ENCODE measurements around the gene B9D2.

Gene B9D2

GRCh38 chr19:41324231-41324702, 39.7 kb downstream of the B9D2 start:
- Mint-ChIP-seq H3K36me3 (peaks cover 59% of the 10 kb centered on the region), H3K9me3 (no peaks in the 10 kb centered on the region), H3K4me1 (peaks cover 53% of the 10 kb centered on the region), H3K4me3 (no peak overlapping the region), H3K27ac (peak overlapping the region; percentile 73), H3K27me3 (no peaks in the 10 kb centered on the region)
- CTCF ChIA-PET, result interaction anchor here (1.2 kb wide), 1 partner anchor 27 kb away, joined by 4 read pairs; no protein-coding TSS in a partner anchor
- DNase-seq, result no peak

- Mint-ChIP-seq H3K4me1 (peaks cover 46% of the 10 kb centered on the region), H3K4me3 (no peak overlapping the region), H3K9me3 (no peaks in the 10 kb centered on the region), H3K36me3 (peaks cover 57% of the 10 kb centered on the region), H3K27me3 (no peaks in the 10 kb centered on the region), H3K27ac (peak overlapping the region; percentile 2)
- no peak for DNase-seq
- CTCF ChIA-PET, result interaction anchor here (1.2 kb wide), 1 partner anchor 28 kb away, joined by 4 read pairs; no protein-coding TSS in a partner anchor
Measured at GRCh38 chr19:41323430-41324125, 40.4 kb downstream of the B9D2 start.

- H3K9me3 Mint-ChIP-seq, result no peaks in the 10 kb centered on the region
- no peaks in the 10 kb centered on the region for H3K27me3 Mint-ChIP-seq
- H3K4me3 Mint-ChIP-seq, result no peak overlapping the region
- H3K27ac Mint-ChIP-seq, result peak overlapping the region; percentile 47
- no peak for DNase-seq
- peaks cover 41% of the 10 kb centered on the region for H3K4me1 Mint-ChIP-seq
- CTCF ChIA-PET, result interaction anchor here (1.2 kb wide), 1 partner anchor 29 kb away, joined by 4 read pairs; no protein-coding TSS in a partner anchor
- peaks cover 57% of the 10 kb centered on the region for H3K36me3 Mint-ChIP-seq
Measured at GRCh38 chr19:41323023-41323422, 40.9 kb downstream of the B9D2 start.

- Mint-ChIP-seq H3K4me1 (peaks cover 38% of the 10 kb centered on the region), H3K4me3 (no peak overlapping the region), H3K27me3 (no peaks in the 10 kb centered on the region), H3K9me3 (no peaks in the 10 kb centered on the region), H3K36me3 (peaks cover 58% of the 10 kb centered on the region), H3K27ac (peak overlapping the region; percentile 47)
- DNase-seq, result no peak
- CTCF ChIA-PET, result interaction anchor here (0.6 to 2.8 kb wide), 2 partner anchors 14 to 24 kb away, joined by 3 to 10 read pairs; no protein-coding TSS in a partner anchor
Measured at GRCh38 chr19:41322451-41322850, 41.5 kb downstream of the B9D2 start.

- Mint-ChIP-seq H3K27me3 (no peaks in the 10 kb centered on the region), H3K4me3 (no peak overlapping the region), H3K36me3 (peaks cover 61% of the 10 kb centered on the region), H3K4me1 (peaks cover 38% of the 10 kb centered on the region), H3K27ac (no peak overlapping the region), H3K9me3 (no peaks in the 10 kb centered on the region)
- CTCF ChIA-PET, result interaction anchor here (0.6 to 2.8 kb wide), 2 partner anchors 14 to 24 kb away, joined by 3 to 10 read pairs; no protein-coding TSS in a partner anchor
- DNase-seq, result no peak
Measured at GRCh38 chr19:41321600-41322270, 42.2 kb downstream of the B9D2 start.

- peaks cover 64% of the 10 kb centered on the region for H3K36me3 Mint-ChIP-seq
- H3K27ac Mint-ChIP-seq, result peak overlapping the region; percentile 21
- no peak overlapping the region for H3K4me3 Mint-ChIP-seq
- H3K4me1 Mint-ChIP-seq, result peaks cover 35% of the 10 kb centered on the region
- no peak for DNase-seq
- H3K9me3 Mint-ChIP-seq, result no peaks in the 10 kb centered on the region
- no peaks in the 10 kb centered on the region for H3K27me3 Mint-ChIP-seq
- CTCF ChIA-PET, result interaction anchor here (2.8 kb wide), 1 partner anchor 13 kb away, joined by 10 read pairs; no protein-coding TSS in a partner anchor
Measured at GRCh38 chr19:41321204-41321599, 42.7 kb downstream of the B9D2 start.

GRCh38 chr19:41320568-41320967, 43.4 kb downstream of the B9D2 start:
- H3K27me3 Mint-ChIP-seq, result no peaks in the 10 kb centered on the region
- H3K36me3 Mint-ChIP-seq, result peaks cover 65% of the 10 kb centered on the region
- DNase-seq, result no peak
- H3K4me1 Mint-ChIP-seq, result peaks cover 35% of the 10 kb centered on the region
- no peaks in the 10 kb centered on the region for H3K9me3 Mint-ChIP-seq
- CTCF ChIA-PET, result interaction anchor here (1.2 to 2.8 kb wide), 2 partner anchors 12 to 31 kb away, joined by 3 to 10 read pairs; no protein-coding TSS in a partner anchor
- no peak overlapping the region for H3K4me3 Mint-ChIP-seq
- H3K27ac Mint-ChIP-seq, result peak overlapping the region; percentile 21

- Mint-ChIP-seq H3K4me3 (no peak overlapping the region), H3K4me1 (peaks cover 31% of the 10 kb centered on the region), H3K9me3 (no peaks in the 10 kb centered on the region), H3K27ac (peak overlapping the region; percentile 14), H3K36me3 (peaks cover 65% of the 10 kb centered on the region), H3K27me3 (no peaks in the 10 kb centered on the region)
- DNase-seq, result no peak
- CTCF ChIA-PET, result interaction anchor here (1.2 to 2.8 kb wide), 2 partner anchors 12 to 31 kb away, joined by 3 to 10 read pairs; no protein-coding TSS in a partner anchor
Measured at GRCh38 chr19:41320185-41320518, 43.8 kb downstream of the B9D2 start.

- Mint-ChIP-seq H3K4me1 (peaks cover 28% of the 10 kb centered on the region), H3K9me3 (no peaks in the 10 kb centered on the region), H3K36me3 (peaks cover 62% of the 10 kb centered on the region), H3K27ac (peak overlapping the region; percentile 14), H3K4me3 (no peak overlapping the region), H3K27me3 (no peaks in the 10 kb centered on the region)
- DNase-seq, result no peak
- CTCF ChIA-PET, result interaction anchor here (1.2 to 2.8 kb wide), 2 partner anchors 12 to 32 kb away, joined by 3 to 10 read pairs; no protein-coding TSS in a partner anchor
Measured at GRCh38 chr19:41319500-41320184, 44.3 kb downstream of the B9D2 start.

- H3K4me3 Mint-ChIP-seq, result no peak overlapping the region
- no peaks in the 10 kb centered on the region for H3K9me3 Mint-ChIP-seq
- H3K27me3 Mint-ChIP-seq, result no peaks in the 10 kb centered on the region
- CTCF ChIA-PET, result no interaction called here
- H3K4me1 Mint-ChIP-seq, result peaks cover 25% of the 10 kb centered on the region
- H3K27ac Mint-ChIP-seq, result no peak overlapping the region
- DNase-seq, result no peak
- H3K36me3 Mint-ChIP-seq, result peaks cover 58% of the 10 kb centered on the region
Measured at GRCh38 chr19:41318696-41319499, 45.1 kb downstream of the B9D2 start.

GRCh38 chr19:41316306-41316920, 47.5 kb downstream of the B9D2 start:
- DNase-seq, result no peak
- Mint-ChIP-seq H3K27me3 (no peaks in the 10 kb centered on the region), H3K9me3 (no peaks in the 10 kb centered on the region), H3K27ac (no peak overlapping the region), H3K4me3 (no peak overlapping the region), H3K36me3 (peaks cover 60% of the 10 kb centered on the region), H3K4me1 (peaks cover 35% of the 10 kb centered on the region)
- CTCF ChIA-PET, result no interaction called here

- peaks cover 6% of the 10 kb centered on the region for H3K27me3 Mint-ChIP-seq
- peak overlapping the region; percentile 34 for H3K27ac Mint-ChIP-seq
- H3K4me3 Mint-ChIP-seq, result peak overlapping the region; percentile 91
- CTCF ChIA-PET, result interaction anchor here (0.6 kb wide), 2 partner anchors 20 to 48 kb away, joined by 3 to 4 read pairs; partner anchors contain the start of gene HNRNPUL1
- peaks cover 64% of the 10 kb centered on the region for H3K4me1 Mint-ChIP-seq
- H3K36me3 Mint-ChIP-seq, result peaks cover 45% of the 10 kb centered on the region
- no peak for DNase-seq
- no peaks in the 10 kb centered on the region for H3K9me3 Mint-ChIP-seq
Measured at GRCh38 chr19:41311613-41312012, 52.3 kb downstream of the B9D2 start.

GRCh38 chr19:41311072-41311471, 52.9 kb downstream of the B9D2 start:
- Mint-ChIP-seq H3K4me1 (peaks cover 67% of the 10 kb centered on the region), H3K4me3 (peak overlapping the region; percentile 91), H3K27ac (no peak overlapping the region), H3K9me3 (no peaks in the 10 kb centered on the region), H3K27me3 (peaks cover 6% of the 10 kb centered on the region), H3K36me3 (peaks cover 45% of the 10 kb centered on the region)
- DNase-seq, result no peak
- CTCF ChIA-PET, result interaction anchor here (0.6 to 3.8 kb wide), 3 partner anchors 13 to 259 kb away, joined by 4 to 20 read pairs (median 4); partner anchors contain the start of gene HNRNPUL1
